Epithelial cell of proximal tubule (primary cell): ENCODE data around the gene MYMX. TPM values are rescaled to one million over a fixed set of nuclear protein-coding genes. Genes with fewer than 3 reads are reported as not detected.

Experiments used
- DNase-seq: peaks from one replicate; pipeline ENCODE4 v3.0.0-alpha.2; 2011; ENCODE audit warnings: low read depth
- H3K4me3 ChIP-seq: 2 replicates; pipeline ENCODE4 v1.5.1; 2011; ENCODE audit warnings: low read depth, mild to moderate bottlenecking, low read length
- CTCF ChIP-seq: conservative IDR thresholded peaks from 2 replicates; pipeline ENCODE4 v1.5.1; 2012; ENCODE audit warnings: low read depth, mild to moderate bottlenecking, low read length
- total RNA-seq: library from RNA; depleted of rRNA; stranded (reverse); fragments of >200 nt; gene quantifications from 2 replicates; pipeline ENCODE4 v1.2.3, GENCODE V29; 2015

Gene MYMX
- not detected in 2 replicates for total RNA-seq

- no peak for DNase-seq
- H3K4me3 ChIP-seq, result no peak within 1 kb of the TSS
- TF ChIP-seq CTCF, result no peak
These were observed at the start of gene MYMX for GRCh38 chr6:44216677-44217331. Gene MYMX (plus strand): TSS chr6:44216926. CDS start chr6:44217472, 546 bp downstream.

GRCh38 chr6:44167567-44167966 is 49.2 kb upstream of the MYMX start:
- no peak overlapping the region for H3K4me3 ChIP-seq
- DNase-seq, result no peak
- no peak for TF ChIP-seq CTCF

GRCh38 chr6:44169154-44169553 is 47.6 kb upstream of the MYMX start:
- no peak for TF ChIP-seq CTCF
- DNase-seq, result no peak
- no peak overlapping the region for H3K4me3 ChIP-seq

GRCh38 chr6:44169886-44170570 is 46.7 kb upstream of the MYMX start:
- no peak for DNase-seq
- H3K4me3 ChIP-seq, result no peak overlapping the region

GRCh38 chr6:44171899-44172546 is 44.7 kb upstream of the MYMX start:
- TF ChIP-seq CTCF, result no peak
- no peak for DNase-seq
- no peak overlapping the region for H3K4me3 ChIP-seq

More at GRCh38 chr6:44169886-44170570, 46.7 kb upstream of the MYMX start:
- TF ChIP-seq CTCF, result no peak

GRCh38 chr6:44172731-44173500 is 43.8 kb upstream of the MYMX start:
- TF ChIP-seq CTCF, result peak; percentile 98
- peak; percentile 64 for DNase-seq
- no peak overlapping the region for H3K4me3 ChIP-seq
